Sigmoid colon (tissue), 4 donors: ENCODE results near the gene FUBP3.

Experiments used
- EP300 ChIP-seq, 4 donors: sonication (generic); formaldehyde crosslinking; IDR thresholded peaks; one replicate each; pipeline ENCODE4 v1.6.1; 2017; ENCODE audit warnings: antibody characterized with exemption in 4 of 4
- POLR2A ChIP-seq, 2 donors: fragments of 450-650 bp; IDR thresholded peaks; one replicate each; pipeline ENCODE4 v1.6.1; 2016; ENCODE audit warnings: antibody characterized with exemption in 2 of 2, mild to moderate bottlenecking in 2 of 2, moderate library complexity in 2 of 2
- POLR2AphosphoS5 ChIP-seq, 4 donors: sonication (generic); formaldehyde crosslinking; IDR thresholded peaks; one replicate each; pipeline ENCODE4 v1.6.1; 2017; ENCODE audit warnings: antibody characterized with exemption in 4 of 4
- TF ChIP-seq, protein P1 (sequence below), 4 experiments: fragments of 450-650 bp in 3 of 4; fragments of 200-600 bp in 1 of 4; IDR thresholded peaks; one replicate each; pipeline ENCODE4 v1.5.1; 2016 to 2019; ENCODE audit warnings: antibody characterized with exemption in 4 of 4, mild to moderate bottlenecking in 3 of 4, moderate library complexity in 2 of 4

- no peak for TF ChIP-seq POLR2AphosphoS5 (IDR thresholded peaks at IDR 0.05)
- no peak for TF ChIP-seq POLR2A (IDR thresholded peaks at IDR 0.05)
- TF ChIP-seq, protein P1, sequence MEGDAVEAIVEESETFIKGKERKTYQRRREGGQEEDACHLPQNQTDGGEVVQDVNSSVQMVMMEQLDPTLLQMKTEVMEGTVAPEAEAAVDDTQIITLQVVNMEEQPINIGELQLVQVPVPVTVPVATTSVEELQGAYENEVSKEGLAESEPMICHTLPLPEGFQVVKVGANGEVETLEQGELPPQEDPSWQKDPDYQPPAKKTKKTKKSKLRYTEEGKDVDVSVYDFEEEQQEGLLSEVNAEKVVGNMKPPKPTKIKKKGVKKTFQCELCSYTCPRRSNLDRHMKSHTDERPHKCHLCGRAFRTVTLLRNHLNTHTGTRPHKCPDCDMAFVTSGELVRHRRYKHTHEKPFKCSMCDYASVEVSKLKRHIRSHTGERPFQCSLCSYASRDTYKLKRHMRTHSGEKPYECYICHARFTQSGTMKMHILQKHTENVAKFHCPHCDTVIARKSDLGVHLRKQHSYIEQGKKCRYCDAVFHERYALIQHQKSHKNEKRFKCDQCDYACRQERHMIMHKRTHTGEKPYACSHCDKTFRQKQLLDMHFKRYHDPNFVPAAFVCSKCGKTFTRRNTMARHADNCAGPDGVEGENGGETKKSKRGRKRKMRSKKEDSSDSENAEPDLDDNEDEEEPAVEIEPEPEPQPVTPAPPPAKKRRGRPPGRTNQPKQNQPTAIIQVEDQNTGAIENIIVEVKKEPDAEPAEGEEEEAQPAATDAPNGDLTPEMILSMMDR (IDR thresholded peaks at IDR 0.05) = no peak
- no peak for TF ChIP-seq EP300 (IDR thresholded peaks at IDR 0.05)
Observed at GRCh38 chr9:130563797-130564196, 15.6 kb upstream of the FUBP3 start.
